PC-9 (cell line): ENCODE measurements around the gene PRR5. TPM values are rescaled to one million over a fixed set of nuclear protein-coding genes. Genes with fewer than 3 reads are reported as not detected.

Experiments used
- BruUV-seq: library from RNA; stranded (reverse); fragments of 400-500 nt; replicated peaks from 2 replicates; lab custom pipeline; 2021; lab: Mats Ljungman, UMichigan
- CTCF ChIA-PET: fragments of 300-600 bp; sonication (Branson Sonifier 250); formaldehyde crosslinking; loops from one replicate; lab custom pipeline; 2022; ENCODE audit warnings: antibody characterized with exemption; lab: Charles Lee
- POLR2A ChIA-PET: fragments of 300-600 bp; sonication (Branson Sonifier 250); formaldehyde crosslinking; loops from one replicate; lab custom pipeline; 2022; ENCODE audit warnings: antibody characterized with exemption; ENCODE audit not compliant: unreplicated experiment; lab: Charles Lee
- DNase-seq, 2 experiments: peaks; one replicate each; pipeline versions ENCODE4 v3.0.0 to v3.0.0-alpha.2; 2015 to 2022; ENCODE audit warnings: mixed read lengths in 1 of 2
- H2AFZ ChIP-seq: fragments of 200-600 bp; sonication (generic); 2 replicates; pipeline ENCODE4 v1.8.1; 2017; ENCODE audit warnings: antibody characterized with exemption
- H3F3A ChIP-seq: fragments of 200-600 bp; sonication (generic); 2 replicates; pipeline ENCODE4 v1.8.1; 2017; ENCODE audit warnings: antibody characterized with exemption, mild to moderate bottlenecking, low read depth; ENCODE audit not compliant: insufficient read depth
- H3K27ac ChIP-seq: fragments of 200-600 bp; sonication (generic); 2 replicates; pipeline ENCODE4 v1.6.1; 2016; ENCODE audit warnings: mixed run types
- H3K27me3 ChIP-seq: fragments of 200-600 bp; sonication (generic); 2 replicates; pipeline ENCODE4 v1.6.1; 2016; ENCODE audit warnings: low read depth, mixed run types; ENCODE audit not compliant: insufficient read depth
- H3K36me3 ChIP-seq: fragments of 200-600 bp; sonication (generic); 2 replicates; pipeline ENCODE4 v1.6.1; 2016; ENCODE audit warnings: low read depth, mixed run types
- H3K4me1 ChIP-seq: fragments of 200-600 bp; sonication (generic); replicated peaks from 2 replicates; pipeline ENCODE4 v1.6.1; 2016; ENCODE audit warnings: mixed run types; ENCODE audit not compliant: insufficient read depth
- H3K4me2 ChIP-seq: fragments of 200-600 bp; sonication (generic); 2 replicates; pipeline ENCODE4 v1.6.1; 2017; ENCODE audit warnings: mixed run types
- H3K4me3 ChIP-seq: fragments of 200-600 bp; sonication (generic); 2 replicates; pipeline ENCODE4 v1.6.1; 2016; ENCODE audit warnings: mixed run types
- H3K79me2 ChIP-seq: fragments of 200-600 bp; sonication (generic); 2 replicates; pipeline ENCODE4 v1.6.1; 2017; ENCODE audit warnings: low read depth, mixed run types
- H3K9me2 ChIP-seq: fragments of 200-600 bp; sonication (generic); 2 replicates; pipeline ENCODE4 v1.8.1; 2017; ENCODE audit warnings: mild to moderate bottlenecking; ENCODE audit not compliant: insufficient read depth
- H3K9me3 ChIP-seq: fragments of 200-600 bp; sonication (generic); 2 replicates; pipeline ENCODE4 v1.8.1; 2016; ENCODE audit warnings: low read depth; ENCODE audit not compliant: insufficient read depth
- H4K20me1 ChIP-seq: fragments of 200-600 bp; sonication (generic); 2 replicates; pipeline ENCODE4 v1.8.1; 2017; ENCODE audit not compliant: insufficient read depth
- CTCF ChIP-seq: fragments of 200-600 bp; sonication (generic); conservative IDR thresholded peaks from 2 replicates; pipeline ENCODE4 v1.6.1; 2017; ENCODE audit warnings: mixed run types, antibody characterized with exemption, mild to moderate bottlenecking, moderate library complexity
- EZH2 ChIP-seq: fragments of 200-600 bp; sonication (generic); IDR thresholded peaks from 2 replicates; pipeline ENCODE4 v1.8.0; 2017; ENCODE audit warnings: antibody characterized with exemption, low read depth
- intact Hi-C: fragments of 100-400 bp; cut with micrococcal nuclease; formaldehyde crosslinking; loops from one replicate; pipeline ENCODE4 v1.10.0; 2022; ENCODE audit not compliant: unreplicated experiment
- total RNA-seq: library from RNA; stranded (reverse); gene quantifications from 2 replicates; pipeline ENCODE4 v1.2.3, GENCODE V29; 2021

Gene PRR5
- total RNA-seq, 1 experiment from 2014 or later: 22.1 TPM

GRCh38 chr22:44730490-44731356 lies 28.7 kb downstream of the PRR5 start:
- DNase-seq: peak in 1 of 2 experiments; percentile 31
- Histone ChIP-seq H3K79me2 (no peaks in the 10 kb centered on the region), H3K27me3 (no peaks in the 10 kb centered on the region), H2AFZ (no peak overlapping the region), H3K9me2 (no peaks in the 10 kb centered on the region), H3K36me3 (no peaks in the 10 kb centered on the region), H3K9me3 (no peaks in the 10 kb centered on the region), H3K4me3 (no peak overlapping the region), H3K4me1 (no peaks in the 10 kb centered on the region), H3F3A (no peaks in the 10 kb centered on the region; the same call in 1 of the 2 replicates), H4K20me1 (0 out of 2 replicates have a peak, but pooled peaks cover 4% of the 10 kb centered on the region), H3K4me2 (no peak overlapping the region), H3K27ac (no peak overlapping the region)
- TF ChIP-seq EZH2 (no peak), CTCF (no peak)
- CTCF ChIA-PET: no interaction called here
- intact Hi-C loops: no loop called here
- no TSS peak for BruUV-seq
- POLR2A ChIA-PET: no interaction called here

DNA sequence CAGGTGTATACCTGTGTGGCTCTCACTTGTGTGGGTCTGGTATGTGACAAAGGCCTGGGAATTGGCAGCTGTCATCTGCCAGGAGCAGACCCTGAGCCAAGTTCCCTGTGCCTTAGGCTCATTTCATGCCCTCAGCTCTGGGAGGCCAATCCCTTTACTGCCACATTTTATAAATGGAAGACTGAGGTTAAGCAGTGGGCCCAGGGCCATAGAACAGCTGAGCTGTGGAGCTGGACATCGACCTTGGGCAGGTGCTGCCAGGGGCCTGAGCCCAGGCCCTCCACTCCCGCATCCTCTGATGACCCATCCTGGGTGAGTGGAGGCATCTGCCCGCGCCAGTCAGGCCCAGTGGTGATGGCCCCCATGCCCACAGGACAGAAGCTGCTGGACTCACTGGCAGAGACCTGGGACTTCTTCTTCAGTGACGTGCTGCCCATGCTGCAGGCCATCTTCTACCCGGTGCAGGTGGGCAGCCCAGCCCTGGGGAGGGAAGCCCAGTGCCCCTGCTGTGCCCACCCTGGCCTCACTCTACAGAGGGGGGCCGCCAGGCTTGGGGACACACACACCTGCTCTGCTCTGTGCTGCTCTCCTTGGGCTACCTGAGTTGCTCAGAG lies 29.5 kb downstream of the PRR5 start:
- Histone ChIP-seq H3K9me2 (no peaks in the 10 kb centered on the region), H3K36me3 (no peaks in the 10 kb centered on the region), H3K4me2 (no peak overlapping the region), H3F3A (no peaks in the 10 kb centered on the region; the same call in 1 of the 2 replicates), H3K27me3 (no peaks in the 10 kb centered on the region), H3K9me3 (no peaks in the 10 kb centered on the region), H3K79me2 (no peaks in the 10 kb centered on the region), H2AFZ (no peak overlapping the region), H3K4me1 (no peaks in the 10 kb centered on the region), H3K4me3 (no peak overlapping the region), H3K27ac (no peak overlapping the region), H4K20me1 (0 out of 2 replicates have a peak, but pooled peaks cover 4% of the 10 kb centered on the region)
- POLR2A ChIA-PET: no interaction called here
- TF ChIP-seq CTCF: no peak
- TF ChIP-seq EZH2: no peak
- CTCF ChIA-PET: no interaction called here
- BruUV-seq: no TSS peak
- peak in 1 of 2 experiments; percentile 15 for DNase-seq
- intact Hi-C loops: no loop called here

- Histone ChIP-seq H4K20me1 (0 out of 2 replicates have a peak, but pooled peaks cover 4% of the 10 kb centered on the region), H2AFZ (no peak overlapping the region), H3F3A (no peaks in the 10 kb centered on the region; the same call in 1 of the 2 replicates), H3K4me3 (no peak overlapping the region), H3K4me2 (no peak overlapping the region), H3K9me2 (no peaks in the 10 kb centered on the region), H3K27ac (no peak overlapping the region), H3K27me3 (no peaks in the 10 kb centered on the region), H3K36me3 (no peaks in the 10 kb centered on the region), H3K4me1 (no peaks in the 10 kb centered on the region), H3K9me3 (no peaks in the 10 kb centered on the region), H3K79me2 (no peaks in the 10 kb centered on the region)
- CTCF ChIA-PET: no interaction called here
- intact Hi-C loops: no loop called here
- DNase-seq: peak in 1 of 2 experiments; percentile 5
- POLR2A ChIA-PET: no interaction called here
- TF ChIP-seq CTCF: no peak
- TF ChIP-seq EZH2: no peak
- BruUV-seq: no TSS peak
Measured at GRCh38 chr22:44732017-44732561, 30.1 kb downstream of the PRR5 start.
